Thoracic aorta (tissue), 2 donors: ENCODE results near the gene UBE2K. TPM values are rescaled to one million over a fixed set of nuclear protein-coding genes. Genes with fewer than 3 reads are reported as not detected.

Experiments
- ATAC-seq: fragments of 150-250 bp; one replicate; pipeline ENCODE4 v1.8.0; 2017; ENCODE audit warnings: low read depth; ENCODE audit not compliant: insufficient number of reproducible peaks, low FRiP score
- DNase-seq: peaks from one replicate; pipeline ENCODE4 v3.0.0-alpha.2; 2020; ENCODE audit warnings: low spot score
- H3K27ac ChIP-seq, 2 donors: fragments of 200-600 bp; sonication (generic); 1 replicate in 1 of 2; 2 replicates in 1 of 2; pipeline ENCODE4 v1.5.1; 2016; ENCODE audit warnings: mild to moderate bottlenecking in 2 of 2, moderate library complexity in 2 of 2
- H3K27me3 ChIP-seq: fragments of 200-600 bp; sonication (generic); replicated peaks from 2 replicates; pipeline ENCODE4 v1.6.0; 2016; ENCODE audit warnings: mild to moderate bottlenecking; ENCODE audit not compliant: insufficient read depth
- H3K36me3 ChIP-seq: fragments of 200-600 bp; sonication (generic); one replicate; pipeline ENCODE4 v1.5.1; 2016
- H3K4me1 ChIP-seq, 2 donors: fragments of 200-600 bp; sonication (generic); 1 replicate in 1 of 2; 2 replicates in 1 of 2; pipeline versions ENCODE4 v1.5.1 to v1.6.0; 2016; ENCODE audit warnings: low read depth in 2 of 2, mild to moderate bottlenecking in 1 of 2; ENCODE audit not compliant: control insufficient read depth in 1 of 2
- H3K4me3 ChIP-seq: fragments of 200-600 bp; sonication (generic); 2 replicates; pipeline ENCODE4 v1.5.1; 2016; ENCODE audit warnings: mild to moderate bottlenecking
- H3K9me3 ChIP-seq: fragments of 200-600 bp; sonication (generic); 2 replicates; pipeline ENCODE4 v1.5.1; 2016
- CTCF ChIP-seq: fragments of 200-600 bp; sonication (generic); IDR thresholded peaks from one replicate; pipeline ENCODE4 v1.5.1; 2019; ENCODE audit warnings: antibody characterized with exemption
- total RNA-seq, 2 donors: library from RNA; depleted of rRNA; stranded (reverse); fragments of >200 nt; gene quantifications; one replicate each; pipeline versions ENCODE4 v1.1.0 to v1.2.3, GENCODE V29; 2016

UBE2K gene
- total RNA-seq, 2 donors from 2014 or later: 28.8 to 39.2 TPM

GRCh38 chr4:39758176-39758575, 60.2 kb downstream of the UBE2K start:
- Histone ChIP-seq H3K4me1 (no peaks in the 10 kb centered on the region), H3K27ac (no peak overlapping the region), H3K4me3 (no peak overlapping the region), H3K9me3 (no peaks in the 10 kb centered on the region), H3K27me3 (no peaks in the 10 kb centered on the region), H3K36me3 (peaks cover 23% of the 10 kb centered on the region)
- ATAC-seq (no peak), DNase-seq (no peak)
- TF ChIP-seq CTCF: no peak

GRCh38 chr4:39759569-39759968, 61.6 kb downstream of the UBE2K start:
- H3K27ac ChIP-seq: no peak overlapping the region
- H3K4me1 ChIP-seq: no peaks in the 10 kb centered on the region
- no peaks in the 10 kb centered on the region for H3K9me3 ChIP-seq
- no peak for TF ChIP-seq CTCF
- H3K4me3 ChIP-seq: no peak overlapping the region
- no peaks in the 10 kb centered on the region for H3K27me3 ChIP-seq
- peaks cover 23% of the 10 kb centered on the region for H3K36me3 ChIP-seq
- DNase-seq (no peak), ATAC-seq (no peak)

- Histone ChIP-seq H3K27me3 (no peaks in the 10 kb centered on the region), H3K9me3 (no peaks in the 10 kb centered on the region), H3K4me3 (no peak overlapping the region), H3K36me3 (peaks cover 27% of the 10 kb centered on the region), H3K27ac (no peak overlapping the region), H3K4me1 (no peaks in the 10 kb centered on the region)
- DNase-seq (no peak), ATAC-seq (no peak)
- TF ChIP-seq CTCF: no peak
Observed at GRCh38 chr4:39761005-39761667, 63.2 kb downstream of the UBE2K start.

GRCh38 chr4:39763714-39764572, 66.0 kb downstream of the UBE2K start:
- H3K36me3 ChIP-seq: peaks cover 11% of the 10 kb centered on the region
- H3K4me3 ChIP-seq: no peak overlapping the region
- H3K27ac ChIP-seq: no peak overlapping the region
- ATAC-seq (no peak), DNase-seq (no peak)
- H3K4me1 ChIP-seq: no peaks in the 10 kb centered on the region
- H3K27me3 ChIP-seq: no peaks in the 10 kb centered on the region
- TF ChIP-seq CTCF: no peak
- no peaks in the 10 kb centered on the region for H3K9me3 ChIP-seq

DNA sequence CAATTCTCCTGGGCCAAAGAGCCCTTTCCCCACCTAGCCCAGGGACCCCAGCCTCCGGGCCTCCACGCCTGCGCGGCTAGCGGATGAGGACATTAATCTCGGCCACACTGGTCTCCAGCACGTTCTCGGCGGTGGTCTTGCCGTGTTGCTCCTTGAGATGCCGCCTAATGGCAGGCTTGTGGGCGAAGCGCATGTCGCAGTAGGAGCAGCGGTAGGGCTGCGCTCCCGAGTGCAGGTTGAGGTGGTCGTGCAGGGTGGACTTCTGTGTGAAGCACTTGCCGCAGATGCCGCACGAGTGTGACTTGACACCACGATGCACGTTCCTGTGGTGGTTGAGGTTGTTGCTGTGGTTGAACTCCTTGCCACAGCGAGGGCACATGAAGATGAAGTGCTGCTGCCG, 72.1 kb downstream of the UBE2K start:
- no peaks in the 10 kb centered on the region for H3K4me1 ChIP-seq
- no peak overlapping the region for H3K4me3 ChIP-seq
- DNase-seq: no peak
- no peak overlapping the region for H3K27ac ChIP-seq
- H3K9me3 ChIP-seq: no peaks in the 10 kb centered on the region
- ATAC-seq: no peak
- TF ChIP-seq CTCF: no peak
- no peaks in the 10 kb centered on the region for H3K27me3 ChIP-seq
- peaks cover 5% of the 10 kb centered on the region for H3K36me3 ChIP-seq
